Testis (tissue), 2 donors: ENCODE results near the gene LCE1C.

Experiments used
- POLR2A ChIP-seq: fragments of 450-650 bp; IDR thresholded peaks from one replicate; pipeline ENCODE4 v1.6.1; 2017; ENCODE audit warnings: antibody characterized with exemption, mild to moderate bottlenecking, moderate library complexity
- TF ChIP-seq, protein P1 (sequence below), 3 experiments: fragments of 450-650 bp in 2 of 3; fragments of 200-600 bp in 1 of 3; sonication (generic) in 1 of 3; IDR thresholded peaks; one replicate each; pipeline ENCODE4 v1.5.1; 2016 to 2019; ENCODE audit warnings: antibody characterized with exemption in 3 of 3, mild to moderate bottlenecking in 2 of 3, moderate library complexity in 1 of 3

DNA sequence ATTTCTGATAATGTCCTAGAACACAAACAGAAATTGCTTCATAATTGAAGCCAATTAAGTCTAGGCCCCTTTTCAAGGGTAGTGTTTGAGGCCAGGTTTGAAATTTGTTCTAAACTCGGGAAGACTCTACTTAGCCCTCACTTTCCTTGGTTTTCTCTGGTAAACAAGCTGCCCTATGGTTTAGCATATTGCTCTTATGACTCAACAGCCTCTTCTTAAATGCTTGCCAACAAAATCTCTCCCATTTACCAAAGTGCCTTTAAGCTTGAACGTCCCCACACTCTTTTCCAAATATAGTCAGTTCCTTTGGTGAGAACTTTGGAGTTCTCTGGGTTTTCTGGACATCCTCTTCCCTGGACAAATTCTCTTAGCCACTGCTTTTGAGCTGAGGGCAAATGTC is 30.4 kb upstream of the LCE1C start:
- TF ChIP-seq, protein P1, sequence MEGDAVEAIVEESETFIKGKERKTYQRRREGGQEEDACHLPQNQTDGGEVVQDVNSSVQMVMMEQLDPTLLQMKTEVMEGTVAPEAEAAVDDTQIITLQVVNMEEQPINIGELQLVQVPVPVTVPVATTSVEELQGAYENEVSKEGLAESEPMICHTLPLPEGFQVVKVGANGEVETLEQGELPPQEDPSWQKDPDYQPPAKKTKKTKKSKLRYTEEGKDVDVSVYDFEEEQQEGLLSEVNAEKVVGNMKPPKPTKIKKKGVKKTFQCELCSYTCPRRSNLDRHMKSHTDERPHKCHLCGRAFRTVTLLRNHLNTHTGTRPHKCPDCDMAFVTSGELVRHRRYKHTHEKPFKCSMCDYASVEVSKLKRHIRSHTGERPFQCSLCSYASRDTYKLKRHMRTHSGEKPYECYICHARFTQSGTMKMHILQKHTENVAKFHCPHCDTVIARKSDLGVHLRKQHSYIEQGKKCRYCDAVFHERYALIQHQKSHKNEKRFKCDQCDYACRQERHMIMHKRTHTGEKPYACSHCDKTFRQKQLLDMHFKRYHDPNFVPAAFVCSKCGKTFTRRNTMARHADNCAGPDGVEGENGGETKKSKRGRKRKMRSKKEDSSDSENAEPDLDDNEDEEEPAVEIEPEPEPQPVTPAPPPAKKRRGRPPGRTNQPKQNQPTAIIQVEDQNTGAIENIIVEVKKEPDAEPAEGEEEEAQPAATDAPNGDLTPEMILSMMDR (IDR thresholded peaks at IDR 0.05) = no peak
- no peak for TF ChIP-seq POLR2A
